HPDE6-E6E7 (cell line): ENCODE results near the gene ARFIP1.

ENCODE experiments used
- DNase-seq: peaks from one replicate; pipeline ENCODE4 v3.0.0; 2011; ENCODE audit warnings: missing footprints; ENCODE audit errors: extremely low spot score

ARFIP1 gene

DNA sequence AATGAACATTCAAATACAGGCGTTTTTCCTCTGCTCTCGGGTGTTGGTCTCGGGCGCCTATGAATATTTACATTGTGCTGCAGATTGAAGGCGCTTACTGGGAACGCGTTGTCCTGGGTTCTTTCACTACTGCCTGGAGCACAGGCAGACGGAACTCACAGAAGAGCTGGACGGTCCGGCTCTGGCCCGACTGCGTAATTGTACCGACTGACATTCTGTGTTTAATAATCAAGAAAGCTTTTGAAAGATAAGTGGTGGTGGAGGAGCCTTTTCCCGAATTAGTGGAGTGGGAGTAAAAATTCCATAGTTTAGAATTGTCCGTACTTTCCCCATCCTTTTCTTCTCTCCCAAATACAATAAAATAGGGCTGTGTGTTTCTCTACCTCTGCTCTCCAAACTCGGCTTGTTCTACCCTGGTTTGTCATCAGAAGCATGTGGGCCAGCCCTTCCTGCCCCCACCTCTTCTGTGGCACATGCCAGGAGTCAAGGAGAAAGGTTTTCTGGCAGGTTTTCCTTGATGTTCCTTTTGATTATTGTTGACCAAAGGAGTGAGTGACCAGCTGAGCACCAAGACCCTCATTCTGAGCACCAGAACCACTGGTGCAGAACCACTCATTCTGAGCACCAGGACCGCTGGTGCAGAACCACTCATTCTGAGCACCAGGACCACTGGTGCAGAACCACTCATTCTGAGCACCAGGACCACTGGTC is 158.6 kb downstream of the ARFIP1 start:
- DNase-seq = no peak

DNA sequence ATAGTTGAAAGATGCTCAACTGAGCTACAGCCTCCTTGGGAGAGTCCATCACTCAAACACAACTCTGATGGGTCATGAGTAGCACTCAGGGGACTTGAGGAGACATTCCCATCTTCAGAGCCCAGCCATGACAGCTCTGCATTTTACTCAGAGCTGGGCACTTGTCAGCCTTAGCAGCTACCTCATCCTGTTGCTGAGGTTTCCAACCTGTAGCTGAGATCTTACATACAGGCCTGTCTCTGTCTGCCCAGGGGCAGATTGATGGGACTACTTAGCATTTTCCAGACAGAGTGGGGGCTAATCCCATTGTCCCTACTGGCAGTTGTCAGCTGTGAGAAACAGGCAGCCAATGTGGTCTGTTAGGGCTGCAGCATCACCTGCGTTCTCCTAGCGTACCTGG is 159.9 kb downstream of the ARFIP1 start:
- DNase-seq = no peak

- no peak for DNase-seq
These were observed 160.7 kb downstream of the ARFIP1 start for GRCh38 chr4:152940461-152940860.

GRCh38 chr4:152941411-152941810 is 161.7 kb downstream of the ARFIP1 start:
- no peak for DNase-seq

DNA sequence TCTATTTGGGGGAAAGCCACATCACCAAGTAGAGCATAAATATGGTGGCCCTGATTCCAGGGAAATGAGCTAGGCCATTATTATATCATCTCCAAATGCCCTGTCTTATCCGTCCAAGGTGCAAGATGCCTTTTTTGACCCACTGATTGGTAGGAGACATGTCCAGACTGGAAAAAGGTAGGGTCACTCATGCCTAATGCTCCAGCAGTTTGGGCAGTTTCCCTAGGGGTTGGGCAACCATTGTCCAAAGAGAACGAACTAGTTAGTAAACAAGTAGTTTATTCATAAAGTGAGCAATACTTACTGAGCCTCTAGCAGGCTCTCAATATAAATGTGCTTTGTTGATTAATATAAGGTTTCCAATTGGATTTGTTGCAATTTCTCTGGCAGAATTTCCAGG is 162.6 kb downstream of the ARFIP1 start:
- no peak for DNase-seq

GRCh38 chr4:152943672-152944071 is 163.9 kb downstream of the ARFIP1 start:
- DNase-seq = no peak

- no peak for DNase-seq
These were observed 165.0 kb downstream of the ARFIP1 start for GRCh38 chr4:152944666-152945320.

- no peak for DNase-seq
These were observed 165.9 kb downstream of the ARFIP1 start for GRCh38 chr4:152945639-152946038.

- no peak for DNase-seq
These were observed 166.7 kb downstream of the ARFIP1 start for GRCh38 chr4:152946446-152946845.

DNA sequence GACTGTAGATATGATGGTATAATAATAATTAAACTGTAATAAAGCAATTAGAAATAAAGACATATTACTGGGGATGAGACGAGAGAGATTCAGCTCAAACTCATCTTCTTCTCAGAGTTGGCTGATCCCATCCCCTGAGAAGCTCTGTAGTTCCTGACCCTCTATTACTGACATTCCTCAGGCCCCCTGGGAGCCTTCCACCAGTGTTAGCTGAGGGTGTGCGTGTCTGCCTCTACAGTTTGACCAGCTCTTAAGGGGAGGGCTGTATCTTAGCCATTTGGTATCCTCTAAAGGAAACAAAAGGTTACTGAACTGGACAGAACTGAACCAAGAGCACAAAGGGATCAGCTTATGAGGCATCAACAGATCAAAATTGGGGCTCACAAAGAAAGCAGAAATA is 167.6 kb downstream of the ARFIP1 start:
- no peak for DNase-seq

DNA sequence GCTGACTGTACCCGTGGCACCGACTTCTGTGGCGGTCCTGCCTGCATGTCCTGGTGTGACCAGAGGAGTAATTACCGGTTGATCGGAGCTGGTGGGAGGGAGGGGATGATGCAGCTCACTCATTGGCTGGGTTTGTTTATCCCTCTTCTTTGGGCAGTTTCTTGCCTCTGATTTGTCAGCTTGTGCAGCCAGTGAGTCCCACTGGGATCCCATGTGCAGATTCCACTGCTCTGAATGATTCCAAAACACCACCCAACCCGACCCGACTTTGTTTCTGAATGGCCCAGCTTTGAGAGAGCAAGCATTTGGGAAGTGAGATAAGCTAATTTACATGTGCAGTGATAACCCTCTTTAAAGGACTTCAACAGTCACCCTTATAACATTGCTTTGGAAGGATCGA is 170.2 kb downstream of the ARFIP1 start:
- no peak for DNase-seq

DNA sequence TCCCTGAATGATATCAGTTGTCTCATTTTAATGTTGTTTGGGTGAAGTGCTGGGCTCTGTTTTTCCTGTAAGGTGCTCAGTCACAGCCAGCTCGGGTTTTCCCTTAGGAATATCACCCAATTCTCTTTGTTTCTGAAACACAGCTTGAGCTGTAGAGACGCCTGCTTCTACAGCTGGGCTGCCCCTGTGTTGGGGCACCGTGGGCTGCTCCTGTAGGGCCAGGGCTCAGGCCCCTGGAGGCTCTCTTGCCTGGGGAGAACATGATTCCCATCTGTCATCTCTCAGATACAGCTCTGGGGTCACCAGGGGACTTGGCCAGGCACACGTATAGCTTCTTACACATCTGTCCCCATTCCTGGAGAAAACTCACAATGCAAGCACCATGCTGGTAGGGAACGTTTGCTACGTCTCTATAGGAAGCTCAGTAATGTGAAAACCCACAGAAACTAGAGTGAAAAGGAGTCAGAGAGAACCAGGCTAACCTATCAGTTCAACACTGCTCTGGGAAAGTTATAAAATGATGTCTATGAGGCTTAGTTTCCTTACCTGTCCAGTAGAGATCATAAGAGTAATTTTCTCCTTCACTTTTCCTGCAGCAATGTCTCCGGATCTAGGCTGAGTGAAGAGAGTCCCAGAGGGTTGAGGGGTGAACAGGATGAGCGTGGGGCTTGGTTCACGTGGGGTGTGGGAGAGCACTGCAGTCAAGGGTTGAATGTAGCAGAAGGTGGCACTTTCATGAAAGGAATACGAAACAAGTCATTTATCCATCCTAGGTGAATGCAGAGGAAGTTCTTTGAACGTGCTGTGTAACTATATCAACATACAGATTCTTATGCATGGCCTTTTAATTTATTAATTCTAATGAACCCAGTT is 170.9 kb downstream of the ARFIP1 start:
- no peak for DNase-seq

GRCh38 chr4:152951348-152951747 is 171.6 kb downstream of the ARFIP1 start:
- DNase-seq = no peak

GRCh38 chr4:152953514-152953913 is 173.8 kb downstream of the ARFIP1 start:
- no peak for DNase-seq

DNA sequence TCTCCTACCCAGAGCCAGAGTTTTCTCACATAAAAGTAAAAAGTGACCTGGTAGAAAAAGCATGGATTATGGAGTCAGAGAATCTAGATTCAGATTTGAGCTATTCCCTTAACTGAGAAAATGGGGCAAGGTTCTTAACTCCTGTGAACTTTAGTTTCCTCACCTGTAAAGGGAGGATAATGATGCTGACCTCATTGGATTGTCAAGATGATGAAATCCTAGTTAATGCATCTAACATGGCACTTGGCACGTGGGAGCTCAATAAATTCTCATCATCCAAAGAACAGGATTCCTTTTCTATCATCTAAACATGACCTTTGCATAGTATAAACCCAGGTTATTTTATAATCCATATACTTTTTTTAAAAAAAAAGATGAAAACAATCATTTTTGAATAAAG is 175.0 kb downstream of the ARFIP1 start:
- no peak for DNase-seq

DNA sequence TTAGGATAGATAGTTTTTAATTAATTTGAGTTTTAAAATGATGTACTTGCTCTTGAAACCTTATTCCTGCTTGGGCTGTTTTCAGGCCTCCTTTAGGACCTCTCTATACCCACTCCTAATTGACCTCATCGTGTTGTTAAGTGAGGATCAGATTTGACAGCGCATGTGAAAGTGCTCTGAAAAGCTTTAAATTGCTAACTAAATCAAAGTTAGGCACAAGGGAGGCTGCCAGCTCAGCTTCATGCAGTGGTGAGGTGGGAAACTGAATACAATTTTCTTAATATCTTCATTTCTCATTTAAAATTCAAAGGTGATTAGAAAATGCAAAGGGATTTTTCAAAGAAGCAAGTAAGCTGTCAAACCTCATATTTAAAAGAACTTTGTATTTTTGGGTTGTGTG is 176.4 kb downstream of the ARFIP1 start:
- DNase-seq = no peak

DNA sequence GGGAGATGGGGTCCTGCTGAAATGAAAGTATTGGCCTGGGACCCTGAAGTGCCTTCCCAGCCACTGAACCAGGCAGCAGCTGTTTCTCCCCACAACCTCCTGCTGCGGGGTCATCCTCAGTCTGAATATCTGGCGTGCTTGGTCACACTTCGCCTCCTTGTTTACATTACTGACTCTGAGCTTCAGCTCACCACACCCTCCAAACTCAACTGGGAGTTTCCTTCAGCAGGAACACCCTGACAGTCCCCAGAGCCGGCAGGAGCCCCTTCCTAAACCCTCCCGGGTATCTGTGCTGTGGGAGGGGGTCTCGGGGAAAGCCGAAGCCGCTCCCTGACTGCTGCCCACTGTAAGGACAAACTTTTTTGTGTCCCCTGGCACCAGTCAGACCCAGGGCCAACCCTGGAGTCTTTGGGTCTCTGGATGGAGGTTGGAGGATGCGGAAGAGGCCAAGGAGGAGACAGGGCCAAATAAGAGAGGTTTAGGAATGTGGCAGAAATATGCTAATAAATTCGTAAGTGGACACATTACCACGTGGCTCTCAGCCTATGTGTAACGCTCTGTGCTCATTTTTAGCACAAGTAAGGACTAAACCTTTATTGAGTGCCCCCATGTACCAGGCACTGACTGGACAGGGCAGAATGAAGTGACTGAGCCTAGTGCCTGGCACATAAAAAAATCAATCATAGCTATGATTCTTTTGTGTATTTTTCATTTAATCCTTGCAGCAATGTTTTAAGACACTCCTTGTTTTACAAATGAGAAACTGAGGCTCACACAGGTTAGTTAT is 177.1 kb downstream of the ARFIP1 start:
- DNase-seq = no peak

GRCh38 chr4:152957437-152958171 is 177.8 kb downstream of the ARFIP1 start:
- no peak for DNase-seq

- DNase-seq = no peak
These were observed 179.3 kb downstream of the ARFIP1 start for GRCh38 chr4:152959080-152959479.

GRCh38 chr4:152960082-152960481 is 180.3 kb downstream of the ARFIP1 start:
- DNase-seq = no peak
